ENCODE data around the gene PRODH2. TPM values are rescaled to one million over a fixed set of nuclear protein-coding genes. Genes with fewer than 3 reads are reported as not detected.

Gene PRODH2
- total and polyA plus RNA-seq, 2 donors (not counting 3 experiments of a cell fraction or from before 2014, with no cell fraction given), result not detected

DNA sequence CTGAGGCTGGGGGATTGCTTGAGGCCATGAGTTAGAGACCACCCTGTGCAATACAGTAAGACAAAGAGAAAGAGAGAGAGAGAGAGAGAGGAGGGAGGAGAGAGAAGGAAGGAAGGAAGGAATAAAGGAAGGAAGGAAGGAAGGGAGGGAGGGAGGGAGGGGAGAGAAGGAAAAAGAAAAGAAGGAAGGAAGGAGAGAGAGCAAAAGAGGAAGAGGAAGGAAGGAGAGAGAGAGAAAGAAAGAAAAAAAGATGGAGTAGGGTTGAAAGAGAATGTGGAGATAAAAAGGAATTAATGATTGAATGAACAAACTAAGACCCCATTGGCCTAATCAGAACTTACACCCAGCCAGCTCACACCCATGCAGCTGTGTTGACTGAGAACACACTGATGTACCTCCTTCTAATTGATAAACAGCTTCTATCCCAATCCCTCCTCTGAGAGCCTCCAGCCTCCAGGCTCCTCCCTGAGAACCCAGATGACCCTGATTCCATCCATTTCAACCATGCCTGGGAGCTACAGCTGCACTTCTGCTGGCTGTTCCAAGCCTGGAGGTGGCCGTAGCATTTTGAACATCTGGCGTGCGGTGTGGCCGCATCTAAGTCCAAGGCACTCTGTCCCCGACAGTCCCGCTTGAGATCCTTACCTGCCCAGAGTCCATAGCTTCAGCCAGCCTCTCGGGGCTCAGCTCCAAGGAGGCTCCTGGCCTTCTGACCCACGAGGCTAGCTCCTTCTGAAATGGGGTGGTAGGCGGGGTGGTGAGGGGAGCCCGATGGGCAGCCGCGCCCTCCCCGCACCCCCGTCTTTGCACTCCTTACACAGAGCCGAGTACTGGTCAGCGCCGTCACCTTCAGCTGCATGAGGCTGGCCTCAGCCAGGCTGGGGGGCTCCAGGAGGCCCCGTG, 1.1 kb downstream of the PRODH2 start:
- no peak overlapping the region for H3K4me3 ChIP-seq (replicated peaks in 1 of 3; ENCODE audit: insufficient read depth in 1 of 3, low read depth in 1 of 3, low read length in 3 of 3)
- H3K9ac ChIP-seq (replicated peaks; ENCODE audit: extremely low read depth, insufficient read depth, low read length), result no peak overlapping the region
- H4K20me1 ChIP-seq (replicated peaks; ENCODE audit: control insufficient read depth, extremely low read depth, insufficient read depth, low read length), result no peaks in the 10 kb centered on the region
- ChIA-PET CTCF (no interaction called here), POLR2A (no interaction called here)
- no peak overlapping the region for H3K27ac ChIP-seq (ENCODE audit: insufficient read depth, low read depth, low read length)
- no peaks in the 10 kb centered on the region for H3K36me3 ChIP-seq (ENCODE audit: control insufficient read depth in 2 of 2, extremely low read depth in 1 of 2, insufficient read depth in 2 of 2, low read length in 2 of 2)
- DNase-seq (ENCODE audit: low read depth, low spot score) (no peak), FAIRE-seq (no peak)
- peaks cover 0 to 1% of the 10 kb centered on the region in 2 experiments for H3K27me3 ChIP-seq (ENCODE audit: control insufficient read depth in 2 of 2, insufficient read depth in 2 of 2, low read length in 2 of 2)
- no peaks in the 10 kb centered on the region for H3K9me3 ChIP-seq (replicated peaks; ENCODE audit: control insufficient read depth, insufficient read depth, low read length)
- no peak overlapping the region for H2AFZ ChIP-seq (ENCODE audit: low read depth, low read length)
- dilution Hi-C loops (cut with MboI; ENCODE audit: extremely low pct_ligation_motif_present, low sequenced_read_pairs), result no loop called here
- H3K79me2 ChIP-seq (ENCODE audit: control insufficient read depth, insufficient read depth, low read length), result no peaks in the 10 kb centered on the region
- H3K4me2 ChIP-seq (ENCODE audit: insufficient read depth, low read length), result no peak overlapping the region
- intact Hi-C loops (cut with micrococcal nuclease), result no loop called here
- H3K4me1 ChIP-seq (ENCODE audit: control insufficient read depth, extremely low read depth, insufficient read depth, low read length), result no peaks in the 10 kb centered on the region
- no peaks in the 10 kb centered on the region for H3K9me1 ChIP-seq (replicated peaks; ENCODE audit: control insufficient read depth, extremely low read depth, insufficient read depth, low read length)
- no TSS peak for BruUV-seq (replicated peaks)
- TF ChIP-seq, protein P1, sequence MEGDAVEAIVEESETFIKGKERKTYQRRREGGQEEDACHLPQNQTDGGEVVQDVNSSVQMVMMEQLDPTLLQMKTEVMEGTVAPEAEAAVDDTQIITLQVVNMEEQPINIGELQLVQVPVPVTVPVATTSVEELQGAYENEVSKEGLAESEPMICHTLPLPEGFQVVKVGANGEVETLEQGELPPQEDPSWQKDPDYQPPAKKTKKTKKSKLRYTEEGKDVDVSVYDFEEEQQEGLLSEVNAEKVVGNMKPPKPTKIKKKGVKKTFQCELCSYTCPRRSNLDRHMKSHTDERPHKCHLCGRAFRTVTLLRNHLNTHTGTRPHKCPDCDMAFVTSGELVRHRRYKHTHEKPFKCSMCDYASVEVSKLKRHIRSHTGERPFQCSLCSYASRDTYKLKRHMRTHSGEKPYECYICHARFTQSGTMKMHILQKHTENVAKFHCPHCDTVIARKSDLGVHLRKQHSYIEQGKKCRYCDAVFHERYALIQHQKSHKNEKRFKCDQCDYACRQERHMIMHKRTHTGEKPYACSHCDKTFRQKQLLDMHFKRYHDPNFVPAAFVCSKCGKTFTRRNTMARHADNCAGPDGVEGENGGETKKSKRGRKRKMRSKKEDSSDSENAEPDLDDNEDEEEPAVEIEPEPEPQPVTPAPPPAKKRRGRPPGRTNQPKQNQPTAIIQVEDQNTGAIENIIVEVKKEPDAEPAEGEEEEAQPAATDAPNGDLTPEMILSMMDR (IDR thresholded peaks at IDR 0.05; ENCODE audit: extremely low read depth in 1 of 2, insufficient read depth in 1 of 2, low read depth in 1 of 2, low read length in 2 of 2), result no peak
- TF ChIP-seq MYC (IDR thresholded peaks at IDR 0.05; ENCODE audit: low read depth, low read length) (no peak), EZH2 (IDR thresholded peaks at IDR 0.05; ENCODE audit: borderline replicate concordance, low read depth, low read length, severe bottlenecking) (no peak), POLR2A (IDR thresholded peaks at IDR 0.05; ENCODE audit: low read depth, low read length) (no peak), FOS (IDR thresholded peaks at IDR 0.05; ENCODE audit: borderline replicate concordance, insufficient read depth, low read length) (no peak), POLR2AphosphoS5 (IDR thresholded peaks at IDR 0.05; ENCODE audit: insufficient read depth, low read depth, low read length) (no peak), GATA2 (IDR thresholded peaks at IDR 0.05; ENCODE audit: insufficient read depth, insufficient read length, low read depth, low read length) (no peak), JUN (IDR thresholded peaks at IDR 0.05; ENCODE audit: borderline replicate concordance, insufficient read depth, insufficient read length, low read depth) (no peak)
- TF ChIP-seq, protein P2, sequence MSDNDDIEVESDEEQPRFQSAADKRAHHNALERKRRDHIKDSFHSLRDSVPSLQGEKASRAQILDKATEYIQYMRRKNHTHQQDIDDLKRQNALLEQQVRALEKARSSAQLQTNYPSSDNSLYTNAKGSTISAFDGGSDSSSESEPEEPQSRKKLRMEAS (IDR thresholded peaks at IDR 0.05; ENCODE audit: insufficient read depth, insufficient read length), result no peak

Measured in endothelial cell of umbilical vein (primary cell).